ENCODE measurements around the gene TMEM161A. TPM values are rescaled to one million over a fixed set of nuclear protein-coding genes. Genes with fewer than 3 reads are reported as not detected.

The TMEM161A gene
- total RNA-seq, 1 donor from 2014 or later: 45.2 TPM

DNA sequence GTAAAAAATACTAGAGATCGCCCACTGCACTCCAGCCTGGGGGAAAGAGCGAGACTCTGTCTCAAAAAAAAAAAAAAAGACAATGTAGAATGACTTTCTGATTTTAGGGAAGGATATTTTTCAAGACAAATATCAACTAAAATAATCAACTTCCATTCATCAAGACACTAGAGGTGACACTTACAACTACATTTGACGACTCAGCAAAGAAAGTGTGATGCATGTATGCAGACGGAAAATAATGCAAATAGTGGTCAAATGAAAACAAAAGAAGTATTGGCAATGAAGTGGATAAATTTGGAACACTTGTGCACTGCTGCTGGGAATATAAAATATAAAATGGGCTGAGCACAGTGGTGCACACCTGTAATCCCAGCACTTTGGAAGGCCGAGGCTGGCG is 12.2 kb downstream of the TMEM161A start:
- Mint-ChIP-seq H3K4me3 (no peak overlapping the region), H3K27me3 (no peaks in the 10 kb centered on the region), H3K36me3 (peaks cover 21% of the 10 kb centered on the region), H3K27ac (no peak overlapping the region), H3K4me1 (ENCODE audit: unreplicated experiment) (no peaks in the 10 kb centered on the region), H3K9me3 (peaks cover 7% of the 10 kb centered on the region)
- TF ChIP-seq, protein P1, sequence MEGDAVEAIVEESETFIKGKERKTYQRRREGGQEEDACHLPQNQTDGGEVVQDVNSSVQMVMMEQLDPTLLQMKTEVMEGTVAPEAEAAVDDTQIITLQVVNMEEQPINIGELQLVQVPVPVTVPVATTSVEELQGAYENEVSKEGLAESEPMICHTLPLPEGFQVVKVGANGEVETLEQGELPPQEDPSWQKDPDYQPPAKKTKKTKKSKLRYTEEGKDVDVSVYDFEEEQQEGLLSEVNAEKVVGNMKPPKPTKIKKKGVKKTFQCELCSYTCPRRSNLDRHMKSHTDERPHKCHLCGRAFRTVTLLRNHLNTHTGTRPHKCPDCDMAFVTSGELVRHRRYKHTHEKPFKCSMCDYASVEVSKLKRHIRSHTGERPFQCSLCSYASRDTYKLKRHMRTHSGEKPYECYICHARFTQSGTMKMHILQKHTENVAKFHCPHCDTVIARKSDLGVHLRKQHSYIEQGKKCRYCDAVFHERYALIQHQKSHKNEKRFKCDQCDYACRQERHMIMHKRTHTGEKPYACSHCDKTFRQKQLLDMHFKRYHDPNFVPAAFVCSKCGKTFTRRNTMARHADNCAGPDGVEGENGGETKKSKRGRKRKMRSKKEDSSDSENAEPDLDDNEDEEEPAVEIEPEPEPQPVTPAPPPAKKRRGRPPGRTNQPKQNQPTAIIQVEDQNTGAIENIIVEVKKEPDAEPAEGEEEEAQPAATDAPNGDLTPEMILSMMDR (conservative IDR thresholded peaks at IDR 0.05): no peak
- DNase-seq (ENCODE audit: extremely low spot score, unreplicated experiment): no peak

DNA sequence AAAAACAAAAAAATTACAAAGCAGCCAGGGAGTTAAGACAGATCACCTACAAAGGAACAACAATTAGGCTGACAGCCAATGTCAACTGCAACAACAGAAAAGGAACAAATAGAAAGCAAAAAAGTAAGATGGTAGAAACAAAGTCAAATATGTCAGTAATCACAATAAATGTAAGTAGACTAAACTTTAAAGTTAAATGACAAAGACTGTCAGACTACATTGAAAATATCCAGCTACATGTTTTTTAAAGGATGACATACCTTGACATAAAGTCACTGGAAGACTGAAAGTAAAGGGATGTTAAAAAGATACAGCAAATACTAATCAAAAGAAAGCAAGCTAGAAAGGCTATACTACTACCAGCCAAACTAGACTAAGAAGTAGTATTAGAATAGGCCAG is 14.9 kb downstream of the TMEM161A start:
- H3K9me3 Mint-ChIP-seq: peaks cover 7% of the 10 kb centered on the region
- DNase-seq (ENCODE audit: extremely low spot score, unreplicated experiment): no peak
- TF ChIP-seq, protein P1 (conservative IDR thresholded peaks at IDR 0.05): no peak
- H3K36me3 Mint-ChIP-seq: peaks cover 13% of the 10 kb centered on the region
- H3K27ac Mint-ChIP-seq: no peak overlapping the region
- no peak overlapping the region for H3K4me3 Mint-ChIP-seq
- no peaks in the 10 kb centered on the region for H3K4me1 Mint-ChIP-seq (ENCODE audit: unreplicated experiment)
- H3K27me3 Mint-ChIP-seq: no peaks in the 10 kb centered on the region

DNA sequence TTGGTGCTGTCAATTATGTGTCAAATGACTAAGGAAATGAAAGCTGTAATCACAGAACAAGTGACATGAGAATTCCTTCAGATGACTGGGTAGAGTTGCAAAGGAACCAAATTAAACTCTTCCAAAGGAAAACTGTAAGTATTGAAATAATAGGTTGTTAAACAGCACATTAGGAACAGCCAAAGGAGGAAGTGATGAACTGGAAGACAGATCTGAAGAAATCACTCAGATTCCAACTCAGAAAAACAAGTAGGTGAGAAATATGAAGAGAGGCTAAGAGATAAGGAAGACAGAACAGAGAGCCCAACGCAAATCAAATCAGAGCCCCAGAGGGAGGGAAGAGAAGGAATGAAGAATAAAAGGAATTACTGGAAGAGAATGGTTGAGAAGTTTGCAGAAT is 15.4 kb downstream of the TMEM161A start:
- no peaks in the 10 kb centered on the region for H3K4me1 Mint-ChIP-seq (ENCODE audit: unreplicated experiment)

DNA sequence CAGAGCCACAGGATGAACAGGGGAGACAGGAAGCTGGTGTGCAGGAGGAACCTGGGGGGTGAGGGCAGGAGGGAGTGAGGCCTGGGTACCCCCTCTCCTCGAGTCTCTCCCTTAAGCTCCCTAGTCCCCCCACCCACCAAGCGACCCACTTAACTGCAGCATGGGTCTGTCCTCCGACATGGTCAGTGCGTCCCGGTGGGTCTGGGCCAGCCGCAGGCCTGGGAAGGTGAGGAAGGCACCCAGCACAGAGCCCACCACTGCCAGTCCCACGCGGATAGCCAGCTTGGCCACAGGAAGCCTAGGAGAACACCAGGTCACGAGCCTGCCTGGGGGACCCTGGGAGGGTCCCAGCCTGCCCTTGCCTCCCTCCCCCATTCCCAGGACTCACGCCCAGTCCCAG is 16.9 kb downstream of the TMEM161A start:
- no peak for DNase-seq (ENCODE audit: extremely low spot score, unreplicated experiment)
- no peaks in the 10 kb centered on the region for H3K4me1 Mint-ChIP-seq (ENCODE audit: unreplicated experiment)
- no peak overlapping the region for H3K4me3 Mint-ChIP-seq
- TF ChIP-seq, protein P1 (conservative IDR thresholded peaks at IDR 0.05): no peak
- peaks cover 7% of the 10 kb centered on the region for H3K9me3 Mint-ChIP-seq
- peaks cover 9% of the 10 kb centered on the region for H3K36me3 Mint-ChIP-seq
- H3K27ac Mint-ChIP-seq: no peak overlapping the region
- H3K27me3 Mint-ChIP-seq: no peaks in the 10 kb centered on the region

More for the DNA sequence above, 15.4 kb downstream of the TMEM161A start:
- Mint-ChIP-seq H3K27me3 (no peaks in the 10 kb centered on the region), H3K9me3 (peaks cover 7% of the 10 kb centered on the region), H3K27ac (no peak overlapping the region), H3K36me3 (peaks cover 11% of the 10 kb centered on the region), H3K4me3 (no peak overlapping the region)
- no peak for DNase-seq (ENCODE audit: extremely low spot score, unreplicated experiment)
- TF ChIP-seq, protein P1 (conservative IDR thresholded peaks at IDR 0.05): no peak

DNA sequence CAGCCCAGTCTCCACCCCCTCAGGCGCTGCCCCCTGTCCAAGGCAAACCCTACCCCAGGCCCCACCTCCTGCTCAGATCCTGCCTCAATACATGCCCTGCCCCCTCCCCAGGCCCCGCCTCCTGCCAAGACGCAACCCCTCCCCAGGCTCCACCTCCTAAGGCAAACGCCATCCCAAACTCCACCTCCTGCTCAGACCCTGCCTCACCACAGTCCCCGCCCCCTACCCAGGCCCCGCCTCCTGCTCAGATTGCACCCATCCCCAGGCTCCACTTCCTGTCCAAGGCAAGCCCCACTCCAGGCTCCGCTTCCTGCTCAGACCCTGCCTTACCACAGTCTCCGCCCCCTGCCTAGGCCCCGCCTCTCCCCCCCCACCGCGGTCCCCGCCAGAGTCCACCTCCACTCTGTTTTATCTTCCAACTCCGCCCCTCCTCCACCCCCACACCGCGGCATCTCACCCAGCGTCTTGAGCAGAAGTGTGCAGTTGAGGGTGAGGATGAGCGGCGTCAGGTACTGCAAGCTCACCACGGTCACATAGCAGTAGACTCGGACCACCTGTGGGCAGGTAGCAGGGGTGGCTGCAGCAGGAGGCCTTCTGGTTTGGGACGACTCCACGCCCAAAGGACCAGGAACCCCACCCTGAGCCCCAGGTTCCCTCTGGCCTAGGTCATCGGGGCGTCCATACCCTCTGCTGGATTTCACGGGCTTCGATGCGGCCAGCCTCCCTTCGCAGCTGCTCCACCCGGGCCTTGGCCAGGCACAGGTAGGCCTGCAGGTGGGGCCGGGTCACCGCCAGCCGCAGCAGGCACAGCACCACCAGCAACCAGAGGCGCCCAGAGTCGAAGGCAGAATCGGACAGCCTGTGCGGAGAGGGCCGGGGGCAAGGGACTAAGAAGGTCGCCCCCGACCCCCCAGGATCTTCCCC is 17.7 kb downstream of the TMEM161A start:
- H3K9me3 Mint-ChIP-seq: peaks cover 7% of the 10 kb centered on the region
- no peak for DNase-seq (ENCODE audit: extremely low spot score, unreplicated experiment)
- peaks cover 9% of the 10 kb centered on the region for H3K36me3 Mint-ChIP-seq
- no peak overlapping the region for H3K4me3 Mint-ChIP-seq
- no peak overlapping the region for H3K27ac Mint-ChIP-seq
- TF ChIP-seq, protein P1 (conservative IDR thresholded peaks at IDR 0.05): no peak
- H3K4me1 Mint-ChIP-seq (ENCODE audit: unreplicated experiment): no peaks in the 10 kb centered on the region
- H3K27me3 Mint-ChIP-seq: no peaks in the 10 kb centered on the region
